Thyroid gland (tissue), 4 donors: Measurements from ENCODE around the gene DHRS2. TPM values are rescaled to one million over a fixed set of nuclear protein-coding genes. Genes with fewer than 3 reads are reported as not detected.

Experiments used
- DNase-seq, 2 donors: peaks; one replicate each; pipeline ENCODE4 v3.0.0-alpha.2; 2019
- H3K27ac ChIP-seq, 3 donors: fragments of 200-600 bp; sonication (generic); 1 replicate in 2 of 3; 2 replicates in 1 of 3; pipeline ENCODE4 v1.5.1; 2016 to 2019; ENCODE audit warnings: mild to moderate bottlenecking in 1 of 3, moderate library complexity in 1 of 3
- H3K27me3 ChIP-seq: fragments of 200-600 bp; sonication (generic); one replicate; pipeline ENCODE4 v1.5.1; 2019
- H3K36me3 ChIP-seq, 2 donors: fragments of 200-600 bp; sonication (generic); one replicate each; pipeline ENCODE4 v1.5.1; 2016 to 2019
- H3K4me1 ChIP-seq, 2 donors: fragments of 200-600 bp; sonication (generic); one replicate each; pipeline ENCODE4 v1.5.1; 2017 to 2019
- H3K4me3 ChIP-seq, 3 donors: fragments of 200-600 bp; sonication (generic); replicated peaks in 1 of 3; 1 replicate in 2 of 3; 2 replicates in 1 of 3; pipeline ENCODE4 v1.5.1; 2016; ENCODE audit warnings: mild to moderate bottlenecking in 1 of 3
- H3K9me3 ChIP-seq: fragments of 200-600 bp; sonication (generic); one replicate; pipeline ENCODE4 v1.5.1; 2017
- POLR2A ChIP-seq, 2 donors: fragments of 450-650 bp; IDR thresholded peaks; one replicate each; pipeline ENCODE4 v1.6.1; 2017; ENCODE audit warnings: antibody characterized with exemption in 2 of 2, mild to moderate bottlenecking in 2 of 2, moderate library complexity in 1 of 2
- WGBS, 2 donors: methylation state at CpG; one replicate each; pipeline ENCODE4 v1.1.5; 2017; 5-methylcytosine and 5-hydroxymethylcytosine counted together
- intact Hi-C: fragments of 100-400 bp; cut with DNase I; formaldehyde crosslinking; loops from one replicate; pipeline ENCODE4 v1.15.1; 2023
- total RNA-seq, 4 donors: library from RNA; depleted of rRNA; stranded (reverse); fragments of >200 nt; gene quantifications; one replicate each; pipeline ENCODE4 v1.2.3, GENCODE V29; 2016
- TF ChIP-seq, protein P1 (sequence below), 6 experiments: fragments of 200-600 bp in 3 of 6; fragments of 450-650 bp in 3 of 6; sonication (generic) in 3 of 6; IDR thresholded peaks; one replicate each; pipeline ENCODE4 v1.5.1; 2016 to 2019; ENCODE audit warnings: antibody characterized with exemption in 6 of 6, mild to moderate bottlenecking in 2 of 6, inconsistent platforms in 1 of 6, moderate library complexity in 1 of 6

Gene DHRS2
- total RNA-seq, 4 donors from 2014 or later: not detected

DNA sequence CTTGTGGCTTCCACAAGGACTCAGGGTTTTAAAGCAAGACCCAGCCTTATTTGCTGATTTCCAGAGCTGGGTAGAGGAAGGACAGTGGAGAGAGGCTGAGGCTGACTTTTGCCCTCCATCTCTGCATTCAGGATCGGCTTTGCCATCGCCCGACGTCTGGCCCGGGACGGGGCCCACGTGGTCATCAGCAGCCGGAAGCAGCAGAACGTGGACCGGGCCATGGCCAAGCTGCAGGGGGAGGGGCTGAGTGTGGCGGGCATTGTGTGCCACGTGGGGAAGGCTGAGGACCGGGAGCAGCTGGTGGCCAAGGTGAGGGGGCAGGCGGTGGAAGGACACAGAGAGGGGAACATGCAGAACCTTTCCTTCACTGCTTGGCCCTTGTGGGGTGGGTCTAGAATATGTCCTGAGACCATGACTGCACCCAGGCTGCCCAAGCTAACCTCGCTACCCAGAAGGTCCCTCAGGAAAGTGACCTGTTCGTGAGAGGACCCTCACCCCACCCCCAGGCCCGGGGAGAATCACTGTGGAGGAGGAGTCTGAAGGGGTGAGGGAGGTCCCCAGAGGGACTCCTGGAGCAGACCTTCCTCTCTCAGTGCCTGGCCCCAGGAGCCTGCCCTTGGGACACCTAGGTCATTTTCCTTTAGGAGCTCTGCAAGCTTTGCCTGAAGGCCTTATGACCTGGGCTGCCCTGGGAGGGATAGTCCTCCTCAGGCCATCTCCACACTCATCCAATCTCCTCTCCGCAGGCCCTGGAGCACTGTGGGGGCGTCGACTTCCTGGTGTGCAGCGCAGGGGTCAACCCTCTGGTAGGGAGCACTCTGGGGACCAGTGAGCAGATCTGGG lies 3.1 kb downstream of the DHRS2 start:
- H3K4me3 ChIP-seq: no peak overlapping the region
- 90% methylated on average over 20 of the region's 21 CpGs for WGBS, 2 donors
- no peaks in the 10 kb centered on the region for H3K36me3 ChIP-seq
- H3K9me3 ChIP-seq: no peaks in the 10 kb centered on the region
- no peak for DNase-seq
- peaks cover 0 to 7% of the 10 kb centered on the region in 2 donors for H3K4me1 ChIP-seq
- no peak overlapping the region for H3K27ac ChIP-seq
- TF ChIP-seq POLR2A (IDR thresholded peaks at IDR 0.05): no peak
- TF ChIP-seq, protein P1, sequence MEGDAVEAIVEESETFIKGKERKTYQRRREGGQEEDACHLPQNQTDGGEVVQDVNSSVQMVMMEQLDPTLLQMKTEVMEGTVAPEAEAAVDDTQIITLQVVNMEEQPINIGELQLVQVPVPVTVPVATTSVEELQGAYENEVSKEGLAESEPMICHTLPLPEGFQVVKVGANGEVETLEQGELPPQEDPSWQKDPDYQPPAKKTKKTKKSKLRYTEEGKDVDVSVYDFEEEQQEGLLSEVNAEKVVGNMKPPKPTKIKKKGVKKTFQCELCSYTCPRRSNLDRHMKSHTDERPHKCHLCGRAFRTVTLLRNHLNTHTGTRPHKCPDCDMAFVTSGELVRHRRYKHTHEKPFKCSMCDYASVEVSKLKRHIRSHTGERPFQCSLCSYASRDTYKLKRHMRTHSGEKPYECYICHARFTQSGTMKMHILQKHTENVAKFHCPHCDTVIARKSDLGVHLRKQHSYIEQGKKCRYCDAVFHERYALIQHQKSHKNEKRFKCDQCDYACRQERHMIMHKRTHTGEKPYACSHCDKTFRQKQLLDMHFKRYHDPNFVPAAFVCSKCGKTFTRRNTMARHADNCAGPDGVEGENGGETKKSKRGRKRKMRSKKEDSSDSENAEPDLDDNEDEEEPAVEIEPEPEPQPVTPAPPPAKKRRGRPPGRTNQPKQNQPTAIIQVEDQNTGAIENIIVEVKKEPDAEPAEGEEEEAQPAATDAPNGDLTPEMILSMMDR (IDR thresholded peaks at IDR 0.05): no peak
- intact Hi-C loops: no loop called here
- no peaks in the 10 kb centered on the region for H3K27me3 ChIP-seq

DNA sequence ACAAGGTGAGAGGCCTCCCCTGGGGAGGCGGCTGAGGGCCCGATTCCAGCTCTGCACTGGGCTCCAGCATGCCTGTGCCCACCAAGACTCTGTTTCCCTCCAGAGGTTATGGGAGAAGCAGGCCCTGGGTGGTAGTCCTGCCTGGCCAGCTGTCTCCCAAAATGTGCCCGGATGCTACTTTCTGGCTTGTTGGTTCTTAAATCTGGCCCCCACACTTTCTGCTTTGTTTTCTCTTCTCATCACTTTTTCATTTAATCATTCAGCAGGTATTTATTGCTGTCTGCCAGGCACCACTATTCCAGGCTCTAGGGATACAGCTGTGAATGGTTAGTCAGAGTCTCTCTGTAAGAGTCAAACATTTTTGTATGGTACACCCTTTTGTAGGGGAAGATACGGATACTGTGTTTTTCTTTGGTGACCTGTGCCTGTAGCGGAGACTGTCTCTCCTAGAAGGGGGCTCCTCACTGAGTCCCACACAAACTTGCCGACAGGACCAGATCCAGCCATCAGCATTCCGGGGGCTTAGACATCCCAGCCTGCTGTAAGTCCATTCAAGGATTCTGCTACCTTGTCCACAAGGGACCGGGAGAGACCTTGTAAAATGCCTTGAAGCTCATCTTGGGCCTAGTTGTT lies 3.8 kb downstream of the DHRS2 start:
- Histone ChIP-seq H3K4me3 (no peak overlapping the region), H3K27ac (no peak overlapping the region), H3K27me3 (no peaks in the 10 kb centered on the region), H3K9me3 (no peaks in the 10 kb centered on the region), H3K4me1 (peaks cover 0 to 7% of the 10 kb centered on the region in 2 donors), H3K36me3 (no peaks in the 10 kb centered on the region)
- WGBS, 2 donors: 80 to 89% methylated on average over 7 to 8 of the region's 8 CpGs
- no peak for DNase-seq
- intact Hi-C loops: no loop called here
- TF ChIP-seq, protein P1 (IDR thresholded peaks at IDR 0.05): no peak
- TF ChIP-seq POLR2A (IDR thresholded peaks at IDR 0.05): no peak

DNA sequence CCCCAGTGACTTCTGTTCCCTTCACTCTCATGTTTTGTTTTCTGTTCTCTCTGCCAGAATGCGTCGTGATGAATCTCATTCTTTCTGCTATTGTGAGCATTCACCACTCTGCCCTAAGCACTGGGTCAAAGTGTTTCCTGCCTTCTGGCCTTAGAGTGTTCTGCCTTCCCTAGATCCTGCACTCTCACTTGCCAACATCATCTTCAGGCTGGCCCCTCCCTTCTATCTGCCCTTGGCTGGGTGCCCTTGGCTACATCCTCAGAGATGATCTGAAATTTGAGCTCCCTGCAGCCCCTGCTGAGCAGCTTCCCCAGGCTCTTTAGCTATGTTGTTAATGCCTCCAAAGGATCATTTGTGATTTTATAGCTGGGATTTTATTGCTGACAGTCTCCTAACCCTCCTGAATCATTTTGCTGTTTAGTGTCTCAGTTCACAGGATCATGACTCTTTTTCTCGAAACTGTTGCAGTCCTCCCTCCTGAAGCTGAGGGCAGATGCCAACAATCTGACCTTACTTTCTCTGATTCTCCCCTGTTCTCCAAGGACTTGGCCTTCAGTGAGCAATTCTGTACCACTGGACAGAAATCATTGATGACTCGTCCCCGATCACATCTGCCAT lies 4.5 kb downstream of the DHRS2 start:
- DNase-seq: peak; percentile 20 to 31
- 50 to 51% methylated on average over 5 of the region's 5 CpGs for WGBS, 2 donors

DNA sequence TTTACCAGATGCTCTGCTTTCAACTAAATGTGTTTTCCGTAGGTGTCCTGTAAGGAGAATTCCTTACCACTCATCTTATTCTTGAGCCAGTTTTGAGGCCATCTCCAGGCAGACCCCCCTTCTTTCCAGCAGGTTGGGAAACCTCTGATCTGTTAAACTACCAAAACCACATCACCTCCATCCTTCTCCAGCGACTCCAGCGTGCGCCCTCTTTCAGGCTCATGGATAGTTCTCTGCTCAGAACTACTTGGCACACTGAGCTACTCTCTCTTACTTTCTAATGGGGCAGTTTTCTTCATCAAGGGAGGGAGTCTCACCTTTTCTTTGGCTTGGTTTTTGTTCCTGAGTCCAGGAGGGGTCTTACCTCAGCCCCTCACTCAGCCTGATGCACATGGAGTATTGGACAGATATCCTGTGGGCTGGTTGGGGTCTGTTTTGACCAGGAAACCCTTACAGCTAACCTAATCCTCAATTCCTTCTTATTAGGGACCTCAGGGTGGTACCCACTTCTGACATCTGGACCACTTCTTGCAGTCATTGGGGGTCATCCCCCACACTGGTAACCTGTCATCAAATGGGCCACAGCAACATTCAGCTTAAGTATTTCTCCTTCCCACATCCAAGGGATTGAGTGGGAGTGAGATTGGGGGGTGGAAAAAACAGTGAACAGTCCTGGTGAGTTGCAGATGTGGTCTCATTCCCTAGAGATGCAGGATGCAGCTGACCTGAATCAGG lies 5.2 kb downstream of the DHRS2 start:
- TF ChIP-seq POLR2A (IDR thresholded peaks at IDR 0.05): no peak
- TF ChIP-seq, protein P1 (IDR thresholded peaks at IDR 0.05): no peak
- 94 to 95% methylated on average over 4 of the region's 4 CpGs for WGBS, 2 donors
- DNase-seq: no peak
- Histone ChIP-seq H3K4me3 (no peak overlapping the region), H3K4me1 (peaks cover 0 to 7% of the 10 kb centered on the region in 2 donors), H3K9me3 (no peaks in the 10 kb centered on the region), H3K27ac (no peak overlapping the region), H3K36me3 (no peaks in the 10 kb centered on the region), H3K27me3 (no peaks in the 10 kb centered on the region)
- intact Hi-C loops: no loop called here

More for the DNA sequence above, 4.5 kb downstream of the DHRS2 start:
- TF ChIP-seq, protein P1 (IDR thresholded peaks at IDR 0.05): no peak
- no peak for TF ChIP-seq POLR2A (IDR thresholded peaks at IDR 0.05)
- H3K36me3 ChIP-seq: no peaks in the 10 kb centered on the region
- intact Hi-C loops: no loop called here
- peaks cover 0 to 7% of the 10 kb centered on the region in 2 donors for H3K4me1 ChIP-seq
- H3K27ac ChIP-seq: no peak overlapping the region
- no peaks in the 10 kb centered on the region for H3K27me3 ChIP-seq
- no peak overlapping the region for H3K4me3 ChIP-seq
- no peaks in the 10 kb centered on the region for H3K9me3 ChIP-seq
